SJSA1 (cell line): ENCODE measurements around the gene LRRC3. TPM values are rescaled to one million over a fixed set of nuclear protein-coding genes. Genes with fewer than 3 reads are reported as not detected.
"Not testable (repeated sequence)": the region's sequence is repeated elsewhere in the genome, so short reads cannot be mapped to it uniquely, and the experiment has no call there.

Experiments
- DNase-seq, 2 experiments: peaks; one replicate each; pipeline ENCODE4 v3.0.0-alpha.2; 2015 to 2020; ENCODE audit warnings: low spot score in 2 of 2, low read depth in 1 of 2
- H3K27ac ChIP-seq: fragments of 250-450 bp; sonication (Bioruptor Pico); 2 replicates; pipeline ENCODE4 v1.5.1; 2020; ENCODE audit warnings: mild to moderate bottlenecking, moderate library complexity
- H3K27me3 ChIP-seq: fragments of 250-450 bp; sonication (Bioruptor Pico); replicated peaks from 2 replicates; pipeline ENCODE4 v1.5.1; 2020; ENCODE audit warnings: mild to moderate bottlenecking, moderate library complexity
- H3K36me3 ChIP-seq: fragments of 250-450 bp; sonication (Bioruptor Pico); 2 replicates; pipeline ENCODE4 v1.5.1; 2020; ENCODE audit warnings: mild to moderate bottlenecking
- H3K4me1 ChIP-seq: fragments of 250-450 bp; sonication (Bioruptor Pico); replicated peaks from 2 replicates; pipeline ENCODE4 v1.6.1; 2021; ENCODE audit warnings: mild to moderate bottlenecking
- H3K4me3 ChIP-seq: fragments of 250-450 bp; sonication (Bioruptor Pico); 2 replicates; pipeline ENCODE4 v1.5.1; 2020; ENCODE audit warnings: mild to moderate bottlenecking
- H3K9me3 ChIP-seq: fragments of 250-450 bp; sonication (Bioruptor Pico); replicated peaks from 2 replicates; pipeline ENCODE4 v1.5.1; 2020; ENCODE audit warnings: mild to moderate bottlenecking
- total RNA-seq: library from RNA; depleted of rRNA; stranded (reverse); fragments of >200 nt; shearing (Covaris generic); gene quantifications from 2 replicates; pipeline ENCODE4 v1.2.3, GENCODE V29; 2014; rRNA removed

The LRRC3 gene
- 1.6 and 3.0 TPM in 2 replicates for total RNA-seq

- peak in 1 of 2 experiments; percentile 86 for DNase-seq
- Histone ChIP-seq H3K27ac (no peak within 1 kb of the TSS), H3K4me1 (peaks cover 17% of the 10 kb centered on the region), H3K9me3 (peaks cover 6% of the 10 kb centered on the region), H3K4me3 (peak within 1 kb of the TSS; percentile 51), H3K27me3 (peaks cover 6% of the 10 kb centered on the region; the same call in 1 of the 2 replicates), H3K36me3 (peaks cover 4% of the 10 kb centered on the region; the same call in 1 of the 2 replicates)
Observed at GRCh38 chr21:44454747-44455523, at the start of gene LRRC3. TSS of gene LRRC3 (plus strand) at chr21:44455510. CDS start at chr21:44456645, 1,135 bp downstream.

- Histone ChIP-seq H3K27ac (peak overlapping the region; percentile 93), H3K27me3 (no peaks in the 10 kb centered on the region), H3K4me1 (peaks cover 49% of the 10 kb centered on the region), H3K9me3 (peaks cover 13% of the 10 kb centered on the region), H3K4me3 (peak overlapping the region; percentile 39), H3K36me3 (peaks cover 6% of the 10 kb centered on the region; the same call in 1 of the 2 replicates)
- peak; percentile 81 to 86 for DNase-seq
Observed at GRCh38 chr21:44405948-44406872, 49.1 kb upstream of the LRRC3 start.

- peaks cover 13% of the 10 kb centered on the region for H3K9me3 ChIP-seq
- DNase-seq: no peak
- H3K4me3 ChIP-seq: peak overlapping the region; percentile 39
- peak overlapping the region; percentile 93 for H3K27ac ChIP-seq
- H3K4me1 ChIP-seq: peaks cover 42% of the 10 kb centered on the region
- no peaks in the 10 kb centered on the region for H3K27me3 ChIP-seq
- peaks cover 6% of the 10 kb centered on the region; the same call in 1 of the 2 replicates for H3K36me3 ChIP-seq
Observed at GRCh38 chr21:44406953-44407352, 48.4 kb upstream of the LRRC3 start.

- Histone ChIP-seq H3K27ac (peak overlapping the region; percentile 72), H3K9me3 (peaks cover 13% of the 10 kb centered on the region), H3K4me1 (peaks cover 36% of the 10 kb centered on the region), H3K36me3 (peaks cover 6% of the 10 kb centered on the region; the same call in 1 of the 2 replicates), H3K4me3 (no peak overlapping the region), H3K27me3 (no peaks in the 10 kb centered on the region)
- DNase-seq: peak; percentile 64 to 67
Observed at GRCh38 chr21:44407493-44407892, 47.8 kb upstream of the LRRC3 start.

- Histone ChIP-seq H3K27ac (peak overlapping the region; percentile 72), H3K4me1 (peaks cover 31% of the 10 kb centered on the region), H3K9me3 (peaks cover 13% of the 10 kb centered on the region), H3K27me3 (no peaks in the 10 kb centered on the region), H3K4me3 (no peak overlapping the region), H3K36me3 (peaks cover 6% of the 10 kb centered on the region; the same call in 1 of the 2 replicates)
- peak; percentile 65 to 67 for DNase-seq
Observed at GRCh38 chr21:44408226-44408625, 47.1 kb upstream of the LRRC3 start.

- H3K4me1 ChIP-seq: peaks cover 3% of the 10 kb centered on the region; the same call in 1 of the 2 replicates
- H3K9me3 ChIP-seq: peaks cover 8% of the 10 kb centered on the region; the same call in 1 of the 2 replicates
- no peaks in the 10 kb centered on the region for H3K27me3 ChIP-seq
- peaks cover 30% of the 10 kb centered on the region for H3K36me3 ChIP-seq
- H3K27ac ChIP-seq: no peak overlapping the region
- DNase-seq: peak in 1 of 2 experiments; percentile 30
- no peak overlapping the region for H3K4me3 ChIP-seq
Observed at GRCh38 chr21:44413566-44414290, 41.6 kb upstream of the LRRC3 start.

GRCh38 chr21:44414291-44415072 is 40.8 kb upstream of the LRRC3 start:
- H3K9me3 ChIP-seq: peaks cover 4% of the 10 kb centered on the region; the same call in 1 of the 2 replicates
- no peak overlapping the region for H3K4me3 ChIP-seq
- no peaks in the 10 kb centered on the region for H3K4me1 ChIP-seq
- no peaks in the 10 kb centered on the region for H3K27me3 ChIP-seq
- peaks cover 28% of the 10 kb centered on the region for H3K36me3 ChIP-seq
- H3K27ac ChIP-seq: no peak overlapping the region
- peak in 1 of 2 experiments; percentile 22 for DNase-seq

DNA sequence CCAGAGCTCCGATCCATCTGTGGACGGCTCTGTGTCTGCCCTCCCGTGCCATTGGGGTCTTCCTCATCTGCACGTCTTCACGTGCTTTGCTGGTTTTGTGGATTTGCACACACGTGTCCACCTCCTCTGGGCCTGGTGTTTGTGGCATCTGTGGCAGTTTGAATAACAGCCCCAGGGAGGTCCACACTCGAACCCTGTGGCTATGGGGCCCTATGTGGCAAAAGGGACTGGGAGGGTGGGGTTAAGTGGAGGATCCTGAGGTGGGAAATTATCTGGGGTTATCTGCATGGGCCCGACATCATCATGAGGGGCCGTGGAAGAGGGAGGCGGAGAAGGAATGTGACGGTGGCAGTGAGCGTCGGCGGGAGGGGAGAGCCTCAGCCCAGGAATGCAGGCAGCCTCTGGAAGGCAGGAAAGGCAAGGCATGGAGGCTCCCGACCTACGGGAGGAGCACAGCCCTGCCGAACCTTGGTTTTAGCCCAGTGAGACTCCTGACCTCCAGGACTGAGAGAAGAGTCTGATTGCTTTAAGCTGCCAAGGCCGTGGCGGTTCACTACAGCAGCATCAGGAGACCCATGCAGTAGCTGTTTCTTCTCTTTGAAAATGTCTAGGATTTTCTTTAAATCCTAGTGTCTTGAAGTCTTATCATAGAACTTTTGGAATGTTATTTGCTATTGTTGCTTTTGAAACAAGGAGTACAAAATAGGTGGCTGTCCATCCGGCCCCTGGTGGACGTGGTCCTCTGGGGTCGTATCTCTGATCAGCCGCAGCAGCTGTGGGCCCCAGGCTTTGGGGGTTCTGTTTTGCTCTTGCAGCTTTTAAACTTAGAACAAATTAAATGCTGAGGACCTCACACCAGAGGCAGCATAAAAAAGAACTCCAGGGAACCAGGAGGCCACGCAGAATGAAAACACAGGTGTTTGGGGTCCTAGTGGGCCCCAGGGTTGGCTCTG is 40.0 kb upstream of the LRRC3 start:
- Histone ChIP-seq H3K27ac (no peak overlapping the region), H3K4me3 (no peak overlapping the region), H3K4me1 (no peaks in the 10 kb centered on the region), H3K27me3 (no peaks in the 10 kb centered on the region), H3K36me3 (peaks cover 28% of the 10 kb centered on the region), H3K9me3 (peaks cover 4% of the 10 kb centered on the region; the same call in 1 of the 2 replicates)
- peak in 1 of 2 experiments; percentile 33 for DNase-seq

DNA sequence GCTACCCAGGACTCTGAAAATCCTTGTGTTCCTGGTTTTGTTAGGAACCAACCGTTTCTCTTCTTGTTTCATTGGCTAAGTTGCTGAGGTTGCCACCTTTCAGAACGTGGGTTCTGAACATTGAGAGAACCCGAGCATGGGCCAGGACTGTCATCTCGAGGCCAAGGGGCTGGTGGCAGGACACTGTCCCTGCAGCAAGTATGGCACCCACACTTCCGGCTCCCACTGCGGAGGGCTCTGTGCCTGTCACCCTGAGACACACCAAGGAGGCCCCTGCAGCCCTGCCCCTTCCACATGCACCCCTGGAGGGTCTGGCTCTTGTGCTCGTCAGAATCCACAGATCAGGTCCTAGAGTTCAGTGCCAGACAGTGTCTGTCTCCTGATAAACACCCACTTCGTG is 39.1 kb upstream of the LRRC3 start:
- Histone ChIP-seq H3K9me3 (peaks cover 4% of the 10 kb centered on the region; the same call in 1 of the 2 replicates), H3K27me3 (no peaks in the 10 kb centered on the region), H3K36me3 (peaks cover 28% of the 10 kb centered on the region), H3K4me3 (no peak overlapping the region), H3K4me1 (no peaks in the 10 kb centered on the region), H3K27ac (no peak overlapping the region)
- DNase-seq: peak in 1 of 2 experiments; percentile 34

GRCh38 chr21:44417621-44418107 is 37.6 kb upstream of the LRRC3 start:
- not testable (repeated sequence) for H3K27ac ChIP-seq, H3K27me3 ChIP-seq, H3K4me3 ChIP-seq, H3K9me3 ChIP-seq, H3K4me1 ChIP-seq
- peak in 1 of 2 experiments; percentile 34 for DNase-seq
- peaks cover 28% of the 10 kb centered on the region for H3K36me3 ChIP-seq

- Histone ChIP-seq H3K4me3 (no peak overlapping the region), H3K27me3 (no peaks in the 10 kb centered on the region), H3K27ac (no peak overlapping the region), H3K9me3 (peaks cover 4% of the 10 kb centered on the region; the same call in 1 of the 2 replicates), H3K36me3 (peaks cover 28% of the 10 kb centered on the region), H3K4me1 (no peaks in the 10 kb centered on the region)
- peak in 1 of 2 experiments; percentile 37 for DNase-seq
Observed at GRCh38 chr21:44418108-44418875, 37.0 kb upstream of the LRRC3 start.
